GM20000 (cell line): ENCODE results near the gene CAPN3.
A peak's percentile ranks its signal among the peaks of the same experiment; 100 is the strongest.

Experiments used
- DNase-seq: peaks from one replicate; pipeline ENCODE4 v3.0.0; 2012; ENCODE audit warnings: low spot score
- TF ChIP-seq, protein P1 (sequence below): IDR thresholded peaks from 2 replicates; pipeline ENCODE4 v1.5.1; 2012; ENCODE audit warnings: mild to moderate bottlenecking, control low read depth; ENCODE audit errors: extremely low read depth, missing control alignments

The CAPN3 gene

DNA sequence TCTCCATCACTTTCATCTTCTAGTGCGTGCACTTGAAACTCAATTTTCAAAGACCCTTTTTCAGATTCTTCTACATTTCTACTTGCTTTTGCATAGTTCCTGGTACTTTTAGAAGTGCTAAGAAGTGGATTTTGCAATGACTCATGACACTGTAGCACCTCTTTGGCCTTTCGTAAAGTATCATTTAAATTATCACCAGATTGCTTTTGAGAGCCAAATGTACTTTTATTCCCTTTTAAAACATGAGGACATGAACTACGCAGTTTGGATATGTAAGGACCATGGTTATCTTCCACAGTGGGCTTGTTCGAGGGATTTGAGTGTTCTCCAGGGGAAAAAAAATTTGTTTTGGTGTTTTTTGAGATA, 91.1 kb downstream of the CAPN3 start:
- no peak for DNase-seq
- TF ChIP-seq, protein P1, sequence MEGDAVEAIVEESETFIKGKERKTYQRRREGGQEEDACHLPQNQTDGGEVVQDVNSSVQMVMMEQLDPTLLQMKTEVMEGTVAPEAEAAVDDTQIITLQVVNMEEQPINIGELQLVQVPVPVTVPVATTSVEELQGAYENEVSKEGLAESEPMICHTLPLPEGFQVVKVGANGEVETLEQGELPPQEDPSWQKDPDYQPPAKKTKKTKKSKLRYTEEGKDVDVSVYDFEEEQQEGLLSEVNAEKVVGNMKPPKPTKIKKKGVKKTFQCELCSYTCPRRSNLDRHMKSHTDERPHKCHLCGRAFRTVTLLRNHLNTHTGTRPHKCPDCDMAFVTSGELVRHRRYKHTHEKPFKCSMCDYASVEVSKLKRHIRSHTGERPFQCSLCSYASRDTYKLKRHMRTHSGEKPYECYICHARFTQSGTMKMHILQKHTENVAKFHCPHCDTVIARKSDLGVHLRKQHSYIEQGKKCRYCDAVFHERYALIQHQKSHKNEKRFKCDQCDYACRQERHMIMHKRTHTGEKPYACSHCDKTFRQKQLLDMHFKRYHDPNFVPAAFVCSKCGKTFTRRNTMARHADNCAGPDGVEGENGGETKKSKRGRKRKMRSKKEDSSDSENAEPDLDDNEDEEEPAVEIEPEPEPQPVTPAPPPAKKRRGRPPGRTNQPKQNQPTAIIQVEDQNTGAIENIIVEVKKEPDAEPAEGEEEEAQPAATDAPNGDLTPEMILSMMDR = no peak

DNA sequence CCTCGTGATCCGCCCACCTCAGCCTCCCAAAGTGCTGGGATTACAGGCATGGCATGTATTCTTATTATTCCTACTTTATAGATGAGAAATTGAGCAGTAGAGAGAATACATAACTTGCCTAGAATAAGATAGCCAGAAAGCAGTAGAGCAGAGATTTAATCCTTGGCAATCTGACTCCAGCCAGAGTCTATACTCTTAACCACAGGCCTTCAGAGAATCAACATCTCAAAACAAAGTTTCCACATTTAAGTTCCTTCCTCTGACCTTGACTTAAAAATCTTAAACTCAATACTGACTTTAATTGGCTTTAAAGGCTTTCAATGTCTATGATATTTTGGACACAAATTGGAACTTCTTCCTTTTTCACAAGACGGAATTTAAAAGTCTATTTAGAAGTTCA, 94.5 kb downstream of the CAPN3 start:
- DNase-seq = no peak
- TF ChIP-seq, protein P1 = no peak

DNA sequence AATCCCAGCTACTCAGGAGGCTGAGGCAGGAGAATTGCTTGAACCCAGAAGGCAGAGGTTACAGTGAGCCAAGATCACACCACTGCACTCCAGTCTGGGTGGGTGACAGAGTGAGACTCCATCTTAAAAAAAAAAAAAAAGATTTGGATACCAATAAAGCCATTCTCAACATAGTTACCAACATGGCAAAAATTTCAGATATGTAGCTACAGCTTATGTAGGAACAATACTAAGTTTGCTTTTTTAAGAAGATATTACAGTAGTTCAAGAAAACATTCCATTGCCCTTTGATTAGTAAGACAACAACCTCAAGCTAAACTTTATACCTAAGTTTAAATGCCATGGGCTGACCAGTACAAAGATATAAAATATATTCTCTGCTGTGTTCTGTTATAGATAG, 97.2 kb downstream of the CAPN3 start:
- no peak for DNase-seq
- TF ChIP-seq, protein P1 = no peak

DNA sequence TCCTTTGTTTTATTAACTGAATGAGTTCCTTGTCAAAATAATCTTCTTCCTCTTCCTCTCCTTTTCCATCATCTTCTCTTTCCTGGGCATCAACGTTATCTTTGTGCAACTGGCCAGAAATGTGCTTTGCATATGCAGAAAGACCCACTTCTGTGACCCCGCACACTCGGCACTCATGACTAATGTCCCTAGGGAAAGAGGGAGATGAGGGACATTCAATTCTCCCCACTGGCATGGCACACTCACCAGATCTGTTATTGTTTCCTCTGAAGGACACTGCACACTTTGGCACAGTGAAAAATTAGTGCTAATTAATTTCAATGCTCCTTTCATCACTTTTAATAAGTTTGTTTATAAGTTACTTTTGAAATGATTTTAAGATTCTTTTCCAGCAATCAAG, 97.7 kb downstream of the CAPN3 start:
- TF ChIP-seq, protein P1 = no peak
- DNase-seq = no peak

DNA sequence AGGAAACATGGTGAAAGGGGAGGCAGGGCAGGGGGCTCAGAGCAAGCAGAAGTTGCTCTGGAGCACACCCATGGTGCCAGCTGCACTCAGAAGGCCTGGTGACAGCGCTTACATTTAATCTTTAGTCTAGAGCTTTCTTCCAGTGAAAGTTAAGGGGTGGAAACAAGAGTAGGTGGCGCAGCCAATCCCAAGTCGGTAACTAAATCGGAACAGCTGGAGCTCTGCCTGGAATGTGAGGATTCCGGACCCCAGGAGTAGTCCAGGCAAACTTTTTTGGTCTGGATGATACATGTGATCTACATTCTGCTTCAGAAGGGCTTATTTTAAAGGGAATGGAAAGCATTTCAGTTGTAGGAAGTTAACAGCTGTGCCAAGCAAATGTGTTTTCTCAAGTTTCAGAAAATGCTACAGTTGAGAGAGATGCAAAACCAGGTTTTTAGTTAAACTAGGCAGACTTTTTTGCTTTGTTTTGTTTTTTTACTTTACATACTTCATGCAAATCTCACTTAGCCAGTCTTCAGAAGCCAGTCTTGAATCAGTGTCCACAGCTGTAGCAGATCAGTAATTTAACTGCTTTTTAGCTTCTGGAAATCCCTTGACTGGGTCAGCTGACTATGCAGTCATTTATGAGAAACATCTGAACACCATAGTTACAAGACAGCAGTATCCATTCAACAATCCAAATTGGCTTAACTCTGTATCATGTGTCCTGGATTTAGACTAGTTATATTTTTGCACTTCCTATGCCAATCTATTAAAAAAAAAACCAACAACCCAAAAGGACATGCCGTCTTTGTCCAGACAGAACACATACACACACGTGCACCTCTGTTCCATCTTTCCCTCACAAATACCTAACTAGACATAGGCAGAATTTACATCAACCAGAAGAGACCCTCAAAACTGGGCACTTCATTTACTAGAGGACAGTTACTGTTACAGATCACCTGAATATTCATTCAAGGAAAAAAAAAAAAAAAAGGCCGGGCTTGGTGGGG, 98.4 kb downstream of the CAPN3 start:
- TF ChIP-seq, protein P1 = no peak
- peak; percentile 59 for DNase-seq

DNA sequence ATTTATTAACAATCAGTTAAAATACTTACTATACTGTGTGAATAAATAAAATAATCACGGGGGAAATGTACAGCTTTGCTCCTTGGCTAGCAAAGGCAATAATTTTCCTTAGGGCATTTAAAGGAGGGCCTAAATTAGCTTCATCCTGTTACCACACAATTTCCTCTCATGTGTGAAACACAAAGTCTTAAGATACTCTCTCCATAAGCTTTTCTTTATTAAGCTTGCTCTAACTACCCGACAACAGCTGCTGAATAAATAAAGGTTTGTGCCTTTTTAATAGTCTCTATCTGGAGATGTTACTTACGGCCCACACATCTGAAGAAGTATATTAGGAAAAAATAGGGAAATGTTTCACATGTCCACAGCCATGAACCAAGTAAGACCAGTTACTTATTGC, 102.0 kb downstream of the CAPN3 start:
- TF ChIP-seq, protein P1 = no peak
- DNase-seq = no peak
